AG08396 (cell line): ENCODE results near the gene CAPN8.

Source experiments
- DNase-seq: peaks from one replicate; pipeline ENCODE4 v3.0.0; 2012; ENCODE audit warnings: low spot score, mixed read lengths

CAPN8 gene

DNA sequence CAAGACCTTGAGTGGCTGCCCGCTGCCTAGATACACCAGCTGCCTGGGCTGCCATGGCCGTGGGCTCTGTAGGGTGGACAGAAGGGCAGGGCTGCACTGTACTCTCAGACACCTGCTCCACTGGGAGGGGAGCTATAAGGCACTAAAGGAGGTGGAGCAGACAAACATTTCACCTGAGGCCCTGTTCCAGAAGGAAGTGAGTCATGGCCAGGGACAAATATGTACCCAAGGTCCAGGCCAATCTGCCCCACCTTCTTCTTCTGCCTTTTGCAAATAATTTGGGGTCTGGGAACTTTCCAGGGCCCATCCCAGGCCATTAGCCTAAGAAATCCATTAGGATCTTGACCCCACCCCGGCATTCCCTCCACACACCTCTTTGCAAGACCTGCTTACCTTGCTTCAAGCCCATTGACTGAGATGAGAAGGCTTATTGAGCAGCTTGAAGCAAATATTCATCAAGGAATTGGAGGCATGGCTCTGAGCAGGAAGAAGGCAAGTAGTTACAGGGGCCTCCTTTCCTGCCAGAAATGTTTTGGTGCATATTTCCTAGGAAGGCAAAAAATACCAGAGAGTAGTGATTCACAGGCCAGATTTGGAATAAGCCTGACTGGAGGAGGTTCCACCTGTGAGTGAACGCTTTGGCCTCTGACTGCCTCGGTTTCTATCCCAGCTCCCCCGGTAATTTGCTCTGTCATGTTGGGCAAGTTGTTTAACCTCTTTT, at the start of gene CAPN8:
CAPN8 (minus strand) TSS at position 110 of the 721 bp plus-strand sequence; CDS start at position 55, 55 bp downstream.
- peak; percentile 27 for DNase-seq

DNA sequence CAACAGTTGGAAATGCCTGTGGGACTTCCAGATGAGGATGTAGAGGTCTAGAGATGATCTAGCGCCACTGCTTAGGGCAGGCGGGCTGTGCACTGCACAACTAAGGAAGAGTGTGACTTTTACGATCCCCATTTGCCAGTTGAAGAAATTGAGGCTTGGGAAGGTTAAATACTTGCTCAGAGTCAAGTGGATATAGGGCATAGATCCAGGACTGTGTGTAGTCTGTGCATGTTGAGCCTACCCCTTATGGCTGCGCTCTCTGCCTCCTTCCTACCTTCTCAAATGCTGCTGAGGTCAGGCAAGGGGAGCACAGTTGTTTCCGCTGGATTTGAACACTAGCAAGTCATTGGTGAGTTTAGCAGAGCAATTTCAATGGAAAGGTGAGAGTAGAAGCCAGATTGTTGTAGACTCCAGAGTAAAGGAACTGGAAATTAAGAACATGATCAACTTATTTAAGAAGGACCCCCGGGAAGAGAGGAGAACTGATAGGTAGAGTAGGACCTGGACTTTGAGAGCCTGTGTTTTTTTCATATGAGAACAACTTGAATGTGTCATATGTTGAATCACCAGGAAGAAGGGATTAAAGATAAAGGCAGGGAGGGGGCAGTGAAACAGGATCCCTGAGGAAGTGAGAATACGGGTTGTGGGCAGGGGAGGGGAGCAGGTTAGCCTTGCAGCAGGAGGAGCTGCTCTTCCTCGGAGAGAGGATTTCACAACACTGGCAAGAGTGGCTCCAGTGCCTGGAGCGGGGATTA, 49.5 kb upstream of the CAPN8 start:
- DNase-seq = peak; percentile 60

DNA sequence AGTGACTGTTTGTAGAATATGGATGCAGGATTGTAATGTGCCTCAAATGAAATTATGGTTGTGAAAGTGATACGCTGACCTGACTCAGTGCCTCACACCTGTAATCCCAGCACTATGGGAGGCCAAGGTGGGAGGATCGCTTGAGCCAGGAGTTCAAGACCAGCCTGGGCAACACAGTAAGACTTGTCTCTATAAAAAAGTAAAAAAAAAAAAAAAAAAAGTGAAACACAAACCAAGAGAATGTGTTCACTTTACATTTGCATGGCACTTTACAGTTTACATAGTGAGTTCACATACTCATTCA, 48.9 kb upstream of the CAPN8 start:
- no peak for DNase-seq

DNA sequence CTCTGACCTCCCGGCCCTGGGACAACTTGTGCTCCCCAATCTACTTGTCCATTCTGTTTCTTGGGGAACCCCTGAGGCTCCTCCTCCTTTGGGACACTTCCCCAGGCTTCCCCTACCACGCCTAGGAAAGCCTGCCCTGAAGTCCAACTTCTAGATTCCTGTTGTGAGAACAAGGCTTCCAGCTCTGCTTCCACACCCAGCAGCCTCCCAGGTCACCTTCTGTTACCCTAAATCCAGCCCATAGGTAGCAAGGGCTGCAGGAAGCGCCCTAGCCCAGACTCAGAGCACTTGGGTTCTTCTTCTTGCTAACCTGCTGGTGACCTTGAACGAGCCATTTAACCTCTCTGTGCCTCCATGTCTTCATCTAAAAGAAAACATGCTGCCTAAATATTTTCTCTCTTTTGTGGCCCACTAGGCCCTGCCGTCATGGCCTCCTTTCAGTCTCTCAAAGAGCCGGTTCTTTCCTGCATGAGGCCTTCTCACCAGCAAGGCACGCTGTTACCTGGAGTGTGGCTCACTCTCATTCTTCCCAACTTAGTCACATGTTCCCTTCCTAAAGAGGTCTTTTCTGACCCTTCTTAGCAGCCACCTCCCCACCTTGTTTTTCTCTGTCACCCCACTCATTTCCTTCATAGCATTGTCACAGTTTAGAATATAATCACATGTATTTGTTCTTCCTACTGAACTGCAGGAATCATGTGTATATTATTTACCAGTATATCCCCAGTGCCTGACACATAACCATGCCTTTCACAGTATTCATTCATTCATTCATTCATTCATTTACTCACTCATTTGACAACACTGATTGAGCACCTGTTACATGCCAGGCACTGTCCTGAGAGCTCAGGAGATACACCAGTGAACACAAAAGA, 48.3 kb upstream of the CAPN8 start:
- DNase-seq = no peak

DNA sequence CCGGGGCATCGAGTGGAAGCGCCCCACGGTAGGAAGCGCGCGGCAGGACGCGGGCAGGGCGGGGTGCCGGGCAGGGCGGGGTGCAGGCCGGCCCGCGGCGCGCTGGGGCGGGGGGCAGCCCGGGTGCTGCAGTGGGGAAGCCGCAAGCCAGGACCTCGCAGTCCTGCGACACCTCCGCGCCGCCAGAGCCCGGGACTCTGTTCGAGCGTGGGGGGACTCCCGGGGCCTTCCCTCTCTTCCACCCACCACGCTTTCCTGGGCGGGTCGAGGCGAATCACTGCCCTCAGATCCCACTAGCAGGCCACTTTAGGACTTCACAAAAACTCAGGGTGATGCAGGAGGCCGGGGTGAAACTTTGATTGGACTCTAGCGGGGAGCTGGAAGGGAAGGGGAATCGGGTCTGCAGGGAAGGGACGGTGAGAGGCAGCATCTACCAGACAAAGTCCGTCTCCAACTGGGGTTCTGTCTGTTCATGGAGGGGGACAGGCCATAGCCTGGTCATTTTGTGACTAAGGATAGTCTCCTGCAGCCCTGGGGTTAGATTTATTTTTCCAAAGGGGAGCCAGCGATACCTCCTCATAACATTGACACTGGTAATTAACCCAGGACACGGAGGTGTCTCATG, 47.5 kb upstream of the CAPN8 start:
- DNase-seq = no peak

DNA sequence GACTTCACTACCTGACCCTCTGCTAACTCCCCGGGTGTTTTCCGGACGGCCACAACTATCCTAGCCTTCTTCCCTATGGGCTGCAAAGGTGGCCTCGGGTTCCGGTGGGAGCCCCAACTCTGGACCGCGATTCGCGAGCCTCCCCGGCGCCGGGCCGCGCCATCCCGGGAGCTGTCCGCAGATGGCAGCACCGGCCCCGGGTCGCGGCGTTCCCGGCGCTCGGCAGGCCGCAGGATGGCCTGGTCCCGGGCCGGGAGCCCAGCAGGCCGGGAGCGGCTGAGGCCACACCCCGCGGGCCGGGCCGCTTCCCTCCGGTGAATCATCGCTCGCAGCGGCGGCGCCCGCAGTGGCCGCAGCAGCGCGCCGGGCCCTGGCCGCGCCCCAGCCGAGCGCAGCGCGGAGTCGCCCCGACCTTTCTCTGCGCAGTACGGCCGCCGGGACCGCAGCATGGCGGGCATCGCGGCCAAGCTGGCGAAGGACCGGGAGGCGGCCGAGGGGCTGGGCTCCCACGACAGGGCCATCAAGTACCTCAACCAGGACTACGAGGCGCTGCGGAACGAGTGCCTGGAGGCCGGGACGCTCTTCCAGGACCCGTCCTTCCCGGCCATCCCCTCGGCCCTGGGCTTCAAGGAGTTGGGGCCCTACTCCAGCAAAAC, 46.8 kb upstream of the CAPN8 start, which contains the start of gene CAPN2:
CAPN2 (plus strand) TSS at position 346 of the 656 bp plus-strand sequence; CDS start at position 448, 102 bp downstream.
- peak; percentile 96 for DNase-seq

DNA sequence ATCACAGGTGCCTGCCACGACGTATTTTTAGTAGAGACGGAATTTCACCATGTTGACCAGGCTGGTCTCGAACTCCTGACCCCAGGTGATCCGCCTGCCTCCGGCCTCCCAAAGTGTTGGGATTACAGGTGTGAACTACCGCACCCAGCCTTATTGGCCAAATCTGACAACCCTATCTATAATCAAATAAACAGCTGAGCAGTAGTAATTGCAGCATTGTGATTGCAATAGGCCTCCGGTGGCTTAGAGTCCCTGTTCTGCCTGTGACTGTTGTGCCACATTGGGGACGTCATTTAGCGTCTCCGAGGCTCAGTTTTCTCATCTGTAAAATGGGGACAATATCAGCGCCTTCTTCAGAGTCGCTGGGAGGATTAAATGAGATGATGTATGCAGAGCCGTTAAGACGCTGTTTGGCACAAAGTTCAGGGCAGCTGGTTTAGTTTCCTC, 46.3 kb upstream of the CAPN8 start:
- no peak for DNase-seq

DNA sequence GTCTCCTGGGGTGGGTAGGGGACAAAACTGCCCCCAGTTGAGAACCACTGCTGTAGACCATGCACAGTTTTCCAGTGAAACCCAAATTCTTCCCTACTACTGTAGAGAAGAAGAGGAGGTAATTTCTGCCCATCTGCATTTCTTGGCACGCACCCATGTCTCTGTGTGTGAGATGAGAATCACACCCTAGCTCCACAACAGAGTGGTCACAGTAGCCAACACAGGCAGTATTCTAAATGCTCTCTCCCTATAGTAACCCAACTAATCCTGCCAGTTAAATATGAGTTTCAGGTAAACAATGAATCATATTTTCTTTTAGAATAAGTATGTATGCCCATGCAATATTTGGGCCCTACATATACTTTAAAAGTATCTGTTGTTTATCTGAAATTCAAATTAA, 45.7 kb upstream of the CAPN8 start:
- no peak for DNase-seq

DNA sequence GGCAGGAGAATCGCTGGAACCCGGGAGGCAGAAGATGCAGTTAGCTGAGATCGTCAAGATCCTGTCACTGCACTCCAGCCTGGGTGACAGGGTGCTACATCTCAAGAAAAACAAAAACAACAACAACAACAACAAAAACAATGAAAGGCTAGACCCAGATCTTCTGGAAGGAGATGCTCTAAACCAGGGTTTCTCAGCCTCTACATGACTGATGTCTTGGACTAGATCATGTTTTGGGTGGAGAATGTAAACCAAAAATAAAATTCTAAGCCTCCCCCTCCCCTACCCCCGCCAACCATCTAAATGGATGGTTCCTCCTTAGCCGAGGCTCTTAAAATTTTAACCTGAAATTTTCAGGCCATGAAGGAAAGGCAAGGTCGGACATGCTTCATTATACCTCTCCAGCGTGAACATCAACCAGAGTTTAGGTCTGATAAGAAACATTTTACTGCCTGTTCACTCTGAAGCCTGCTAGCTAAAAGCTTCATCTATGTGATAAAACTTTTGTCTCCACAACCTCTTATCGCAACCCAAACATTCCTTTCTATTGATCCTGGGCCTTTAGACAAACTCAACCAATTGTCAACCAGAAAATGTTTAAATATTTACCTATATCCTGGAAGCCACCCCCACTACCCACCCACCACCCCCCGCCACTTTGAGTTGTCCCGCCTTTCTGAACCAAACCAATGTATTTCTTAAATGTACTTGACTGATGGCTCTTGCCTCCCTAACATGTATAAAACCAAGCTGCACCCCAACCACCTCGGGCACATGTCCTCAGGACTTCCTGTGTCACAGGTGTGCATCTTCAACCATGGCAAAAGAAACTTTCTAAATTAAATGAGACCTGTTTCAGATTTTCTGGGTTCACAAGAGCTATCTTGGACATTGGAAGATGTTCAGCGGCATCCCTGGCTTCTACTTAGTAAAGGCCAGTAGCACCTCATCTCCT, 45.0 kb upstream of the CAPN8 start:
- no peak for DNase-seq

DNA sequence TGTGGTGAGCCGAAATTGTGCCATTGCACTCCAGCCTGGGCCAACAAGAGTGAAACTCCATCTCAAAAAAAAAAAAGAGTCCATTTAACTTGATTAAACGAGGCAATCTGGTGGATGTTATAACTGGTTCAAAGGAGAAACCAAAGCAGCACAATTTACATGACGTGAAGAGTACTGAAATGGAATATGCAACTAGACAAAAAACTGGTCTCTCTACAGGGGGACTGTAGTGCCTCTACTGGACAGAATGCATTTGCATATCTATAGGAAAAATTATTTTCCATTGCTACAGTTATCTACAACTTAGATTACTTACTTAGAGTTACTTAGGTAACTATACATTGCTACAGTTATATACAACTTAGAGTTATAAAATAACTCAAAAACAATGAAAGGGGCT, 44.1 kb upstream of the CAPN8 start:
- peak; percentile 39 for DNase-seq

DNA sequence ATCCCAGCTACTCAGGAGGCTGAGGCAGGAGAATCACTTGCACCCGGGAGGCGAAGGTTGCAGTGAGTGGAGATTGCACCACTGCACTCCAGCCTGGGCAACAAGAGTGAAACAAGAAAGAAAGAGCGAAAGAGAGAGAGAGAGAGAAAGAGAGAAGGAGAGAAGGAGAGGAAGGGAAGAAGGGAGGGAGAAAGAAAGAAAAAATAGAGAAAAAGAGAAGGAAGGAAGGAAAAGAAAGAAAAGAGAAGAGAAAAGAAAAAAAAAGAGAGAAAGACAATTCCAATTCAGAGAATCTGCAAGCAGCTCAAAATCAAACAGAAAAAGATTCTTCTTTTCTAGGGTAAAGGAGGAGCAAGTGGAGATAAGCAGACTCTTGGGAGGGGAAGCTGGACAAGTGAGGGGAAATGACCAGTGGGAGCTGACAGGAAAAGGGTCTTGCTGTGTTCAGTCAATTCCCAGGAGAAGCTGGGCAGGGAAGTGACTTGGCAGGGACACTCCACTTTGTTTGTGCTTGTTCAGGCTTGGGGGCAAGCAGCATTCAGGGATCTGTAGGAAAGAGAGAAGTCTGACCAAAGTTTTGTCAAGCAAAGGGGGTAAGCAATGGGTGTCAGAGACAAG, 43.3 kb upstream of the CAPN8 start:
- DNase-seq = no peak

DNA sequence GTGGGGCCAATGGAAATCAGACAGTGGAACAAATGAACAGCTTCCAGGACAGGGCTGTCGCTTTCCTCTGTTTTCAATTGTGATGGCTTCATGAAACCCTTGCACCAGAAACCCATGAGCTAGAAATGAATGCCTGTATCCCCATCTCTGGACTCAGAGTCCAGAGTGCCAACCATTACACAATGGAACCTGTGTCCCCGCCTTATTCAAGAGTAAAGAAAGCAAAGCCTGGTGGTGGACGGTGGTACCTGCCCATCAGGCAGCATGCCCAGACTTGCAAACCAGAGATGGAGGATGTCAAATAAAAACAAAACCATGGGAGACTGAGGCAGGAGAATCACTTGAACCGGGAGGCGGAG, 42.5 kb upstream of the CAPN8 start:
- no peak for DNase-seq

DNA sequence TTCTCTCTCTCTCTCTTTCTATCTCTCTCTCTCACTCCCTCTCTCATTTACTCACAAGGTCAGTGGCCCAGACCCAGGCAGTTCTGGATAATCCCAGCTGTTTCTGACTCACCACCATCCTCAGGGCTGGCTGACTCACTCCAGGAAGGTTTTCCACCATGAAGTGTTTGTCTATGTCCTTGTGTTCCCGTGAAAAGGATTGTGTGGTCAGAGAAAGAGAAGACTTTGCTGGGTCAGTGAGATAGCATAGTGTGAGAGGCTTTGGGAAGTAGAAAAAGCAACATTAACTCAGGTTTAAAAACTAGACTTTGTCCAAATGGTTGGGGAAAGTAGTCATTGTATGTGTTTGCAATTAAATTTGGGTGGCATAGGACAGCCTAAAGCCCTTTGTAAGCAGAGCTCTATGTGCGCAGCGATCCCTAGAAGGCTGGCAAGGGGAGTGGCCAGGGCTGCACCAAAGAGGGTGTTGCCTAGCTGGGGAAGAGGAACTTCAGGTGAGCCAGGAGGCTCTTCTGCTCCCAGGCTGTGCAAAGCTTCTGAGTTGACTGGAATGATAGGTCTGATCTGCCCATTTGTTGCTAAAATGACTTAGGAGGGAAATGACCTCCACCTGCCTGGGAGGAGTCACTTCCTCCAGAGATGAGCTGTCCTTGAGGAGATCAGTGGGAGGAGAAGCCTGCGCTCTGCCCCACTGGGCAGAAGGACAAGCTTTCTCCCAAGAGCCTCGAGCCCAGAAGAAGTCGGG, 41.9 kb upstream of the CAPN8 start:
- DNase-seq = peak; percentile 82

DNA sequence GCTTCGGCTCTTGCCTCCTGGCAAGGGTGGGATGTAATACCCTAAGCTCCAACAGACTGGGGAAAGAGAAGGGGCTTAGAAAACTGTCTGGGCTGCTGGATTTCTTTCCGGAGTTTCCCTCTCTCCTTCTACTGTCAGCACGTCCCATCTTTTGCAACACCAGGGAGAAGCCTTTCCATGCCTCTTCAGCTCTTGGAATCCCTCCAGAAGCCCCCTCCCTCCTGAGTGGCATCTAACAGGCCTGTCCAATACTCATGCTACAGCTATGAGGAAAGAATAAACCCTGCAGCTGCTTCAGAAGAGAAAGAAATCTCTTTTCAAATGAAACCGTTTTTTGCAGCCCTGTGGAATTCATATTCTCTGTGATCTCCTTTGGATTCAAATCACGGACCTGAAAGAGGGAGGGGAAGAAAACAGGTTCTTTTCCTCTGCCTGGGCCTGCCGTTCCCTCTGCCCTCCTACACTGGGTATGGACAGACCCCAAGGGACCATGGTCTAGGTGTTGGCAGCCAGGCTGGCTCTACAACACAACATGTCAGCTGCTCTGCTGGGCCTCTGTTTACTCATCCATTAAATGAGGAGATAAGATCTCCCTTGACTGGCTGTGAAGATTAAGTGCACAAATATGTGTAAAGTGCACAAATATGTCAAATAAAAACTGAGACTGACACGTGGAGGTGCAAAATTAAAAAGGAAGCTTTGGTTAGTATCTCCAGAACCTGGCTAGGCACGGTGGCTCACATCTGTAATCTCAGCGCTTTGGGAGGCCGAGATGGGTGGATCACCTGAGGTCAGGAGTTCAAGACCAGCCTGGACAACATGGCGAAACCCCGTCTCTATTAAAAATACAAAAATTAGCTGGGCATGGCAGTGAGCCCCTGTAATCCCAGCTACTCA, 40.8 kb upstream of the CAPN8 start:
- peak; percentile 44 for DNase-seq

DNA sequence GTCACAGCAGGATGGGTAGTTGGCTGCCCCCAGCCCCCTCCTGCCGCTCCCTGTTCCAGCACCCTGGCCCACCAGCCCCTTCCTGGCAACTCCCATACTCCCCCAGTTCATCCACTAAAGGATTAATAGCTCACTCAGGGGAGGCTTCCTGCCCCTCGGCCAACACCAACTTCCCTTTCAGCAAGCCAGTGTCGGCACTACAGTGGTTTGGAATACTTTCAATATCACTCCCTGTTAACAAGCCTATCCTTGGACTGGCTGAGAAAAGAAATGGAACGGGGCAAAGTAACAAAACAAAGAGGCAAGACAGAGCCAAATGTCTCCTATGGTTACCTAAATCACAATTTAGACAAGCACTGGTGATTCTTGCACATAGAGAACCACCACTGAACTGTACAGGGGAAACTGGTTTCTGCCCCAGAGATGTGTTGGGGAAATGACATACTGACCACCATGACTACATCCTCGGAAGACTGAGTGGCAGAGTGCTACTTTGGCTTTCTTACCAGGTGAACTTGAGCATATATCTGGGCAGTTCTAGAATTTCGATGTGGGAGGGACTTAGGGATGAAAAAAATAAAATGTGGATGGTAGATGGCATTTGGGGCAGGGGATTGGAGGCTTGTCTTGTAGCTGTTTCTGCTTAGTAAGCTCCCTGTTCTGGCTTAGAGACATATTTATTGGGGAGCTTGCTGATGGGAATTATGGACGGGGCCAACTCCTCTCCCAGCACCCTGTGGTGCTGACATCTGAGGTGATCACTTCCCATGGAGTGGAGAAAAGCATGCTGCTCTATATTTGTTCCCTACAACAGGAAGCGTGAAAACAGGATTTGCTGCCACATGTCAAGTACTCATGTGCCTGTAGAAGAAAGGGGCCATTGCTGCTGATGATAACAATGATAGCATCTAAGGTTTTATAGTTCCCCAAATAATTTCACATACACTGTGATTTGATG, 39.7 kb upstream of the CAPN8 start:
- no peak for DNase-seq

DNA sequence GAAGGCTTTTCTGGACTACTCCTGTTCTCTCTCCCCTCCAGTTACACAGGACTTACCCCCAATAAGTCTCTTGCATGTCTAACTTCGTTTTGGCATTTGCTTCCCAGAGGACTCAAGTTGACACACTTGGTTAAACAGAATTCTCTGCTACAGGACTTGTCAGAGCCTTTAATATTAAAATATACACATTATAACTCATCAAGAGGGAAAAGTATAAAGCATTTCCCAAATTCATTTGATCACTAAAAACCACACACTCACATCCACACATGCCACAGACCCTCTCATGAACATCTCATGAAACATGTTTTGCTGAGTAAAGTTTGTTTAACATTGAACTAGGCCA, 38.1 kb upstream of the CAPN8 start:
- no peak for DNase-seq
